Fibroblast of mammary gland (primary cell): Measurements from ENCODE around the gene RARA.

Source experiments
- DNase-seq: peaks from one replicate; pipeline ENCODE4 v3.0.0-alpha.2; 2010; ENCODE audit warnings: low read depth
- H3K4me3 ChIP-seq: 2 replicates; pipeline ENCODE4 v1.5.1; 2011; ENCODE audit warnings: low read depth, mild to moderate bottlenecking, low read length, moderate library complexity; ENCODE audit not compliant: control insufficient read depth
- CTCF ChIP-seq: conservative IDR thresholded peaks from 2 replicates; pipeline ENCODE4 v1.5.1; 2011; ENCODE audit warnings: low read depth, low read length, inconsistent platforms; ENCODE audit not compliant: control insufficient read depth, insufficient read depth

Gene RARA

GRCh38 chr17:40355804-40356758 is 47.1 kb downstream of the RARA start:
- no peak overlapping the region for H3K4me3 ChIP-seq
- no peak for DNase-seq
- TF ChIP-seq CTCF: no peak

GRCh38 chr17:40356990-40357881 is 48.3 kb downstream of the RARA start:
- no peak for DNase-seq
- TF ChIP-seq CTCF: no peak
- no peak overlapping the region for H3K4me3 ChIP-seq

GRCh38 chr17:40358323-40359038 is 49.5 kb downstream of the RARA start:
- TF ChIP-seq CTCF: peak; percentile 93
- DNase-seq: peak; percentile 84
- H3K4me3 ChIP-seq: peak overlapping the region; percentile 27

GRCh38 chr17:40360091-40360490 is 51.1 kb downstream of the RARA start:
- DNase-seq: no peak
- H3K4me3 ChIP-seq: no peak overlapping the region
- no peak for TF ChIP-seq CTCF

GRCh38 chr17:40361063-40361924 is 52.3 kb downstream of the RARA start:
- H3K4me3 ChIP-seq: no peak overlapping the region
- no peak for TF ChIP-seq CTCF

More at GRCh38 chr17:40361063-40361924, 52.3 kb downstream of the RARA start:
- no peak for DNase-seq
